Fibroblast of pulmonary artery (primary cell): ENCODE measurements around the gene C3orf20.

Experiments
- DNase-seq: peaks from one replicate; pipeline ENCODE4 v3.0.0-alpha.2; 2010; ENCODE audit warnings: low read depth
- H3K4me3 ChIP-seq: replicated peaks from 2 replicates; pipeline ENCODE4 v1.5.1; 2011; ENCODE audit warnings: low read depth, mild to moderate bottlenecking, control low read depth, low read length, moderate library complexity
- CTCF ChIP-seq: IDR thresholded peaks from 2 replicates; pipeline ENCODE4 v1.5.1; 2011; ENCODE audit warnings: mild to moderate bottlenecking, control low read depth, low read length, inconsistent platforms; ENCODE audit errors: missing control alignments

Gene C3orf20

GRCh38 chr3:14775563-14775962 is 100.6 kb downstream of the C3orf20 start:
- TF ChIP-seq CTCF = no peak
- DNase-seq = no peak
- no peak overlapping the region for H3K4me3 ChIP-seq

DNA sequence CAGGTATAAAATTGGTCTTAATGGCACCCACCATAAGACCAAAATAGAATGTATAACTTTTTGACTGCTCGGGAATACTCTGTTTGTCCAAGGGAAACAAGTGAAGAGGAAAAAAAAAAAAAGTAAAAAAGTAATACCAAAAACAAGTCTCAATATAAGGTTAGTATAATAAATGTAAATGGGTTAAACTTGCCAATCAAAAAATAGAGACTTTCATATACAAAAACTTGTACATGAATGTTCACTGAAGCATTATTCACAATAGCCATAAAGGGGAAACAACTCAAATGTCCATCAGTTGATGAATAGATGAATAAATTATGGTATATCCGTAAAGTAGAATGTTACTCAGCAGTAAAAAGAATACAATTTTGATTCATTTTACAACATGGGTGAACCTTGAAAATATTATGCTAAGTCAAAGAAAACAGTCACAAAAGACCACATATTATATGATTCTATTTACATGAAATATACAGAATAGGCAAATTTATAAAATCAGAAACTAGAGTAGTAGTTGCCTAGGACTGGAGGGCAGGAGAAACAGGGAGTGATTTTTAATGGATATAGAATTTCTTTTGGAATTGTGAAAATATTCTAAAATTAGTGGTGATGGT is 104.2 kb downstream of the C3orf20 start:
- H3K4me3 ChIP-seq = no peak overlapping the region
- no peak for TF ChIP-seq CTCF
- DNase-seq = no peak

DNA sequence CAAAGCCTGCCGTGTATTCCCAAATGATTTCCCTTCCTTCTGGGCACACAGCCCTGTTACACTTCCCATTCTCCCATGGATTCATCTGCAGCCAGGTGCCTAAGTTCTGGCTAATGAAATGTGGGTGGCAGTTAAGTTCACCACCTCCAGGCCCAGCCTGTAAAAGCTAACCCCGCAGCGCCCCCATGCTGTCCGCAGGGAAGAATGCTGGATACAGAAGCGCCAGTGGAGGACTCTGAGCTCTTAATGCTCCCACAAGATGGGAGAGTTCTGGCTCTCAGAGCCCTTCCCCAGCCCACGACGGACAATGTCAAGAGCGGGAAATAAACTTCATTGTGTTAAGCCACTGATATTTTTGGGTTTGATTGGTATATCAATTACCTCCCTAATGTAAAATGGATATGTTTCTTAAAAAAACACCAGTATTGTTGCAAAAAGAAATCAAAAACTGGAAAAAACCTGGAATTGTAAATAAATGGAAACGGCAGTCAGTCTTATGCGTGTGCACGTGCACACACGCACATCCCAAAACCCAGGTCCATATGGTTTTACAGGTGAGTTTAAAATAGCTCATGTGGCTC is 106.1 kb downstream of the C3orf20 start:
- H3K4me3 ChIP-seq = no peak overlapping the region
- peak; percentile 71 for TF ChIP-seq CTCF
- peak; percentile 63 for DNase-seq

GRCh38 chr3:14783480-14784086 is 108.6 kb downstream of the C3orf20 start:
- no peak overlapping the region for H3K4me3 ChIP-seq
- no peak for TF ChIP-seq CTCF
- no peak for DNase-seq

DNA sequence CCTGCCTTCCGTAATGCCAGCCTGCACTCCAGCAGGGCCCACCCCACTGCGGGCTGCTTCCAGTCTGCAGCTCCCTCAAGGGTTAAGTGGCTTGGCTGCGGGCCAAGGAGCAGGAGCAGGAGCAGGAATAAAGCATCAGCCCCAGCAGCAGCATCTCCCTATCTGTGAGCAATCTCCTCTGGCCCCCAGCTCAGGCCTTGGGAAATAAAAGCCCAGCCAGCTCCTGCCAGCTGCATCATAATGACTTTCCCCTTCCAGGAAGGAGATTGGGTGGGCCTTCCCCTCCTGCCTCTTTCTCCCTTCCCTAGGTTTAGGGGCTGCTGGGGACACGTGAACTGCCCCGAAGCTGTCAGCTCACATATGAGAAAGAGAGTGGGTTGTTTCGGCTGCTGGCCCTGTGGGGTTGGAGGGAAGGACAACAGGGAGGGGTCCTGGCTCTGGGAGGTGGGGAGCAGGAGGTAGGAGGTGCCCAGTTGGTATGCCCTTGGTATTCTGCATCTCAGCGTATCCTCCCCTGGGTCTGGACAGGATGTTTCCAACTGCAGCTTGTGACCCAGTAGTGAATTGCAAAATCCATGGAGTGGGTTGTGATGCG is 109.2 kb downstream of the C3orf20 start:
- DNase-seq = no peak
- H3K4me3 ChIP-seq = no peak overlapping the region
- TF ChIP-seq CTCF = no peak

GRCh38 chr3:14785207-14786155 is 110.5 kb downstream of the C3orf20 start:
- no peak for DNase-seq
- no peak overlapping the region for H3K4me3 ChIP-seq
- no peak for TF ChIP-seq CTCF
